Neuronal stem cell (in vitro differentiated cells): ENCODE data around the gene LKAAEAR1.

Source experiments
- DNase-seq: peaks from one replicate; pipeline ENCODE4 v3.0.0-alpha.2; 2013; ENCODE audit warnings: low spot score
- H2AFZ ChIP-seq: one replicate; pipeline ENCODE4 v1.6.1; 2013; ENCODE audit warnings: mild to moderate bottlenecking, low read length, inconsistent platforms
- H2AK5ac ChIP-seq: 2 replicates; pipeline ENCODE4 v1.6.1; 2013; ENCODE audit warnings: low read depth, mild to moderate bottlenecking, inconsistent platforms, low read length, moderate library complexity, mixed read lengths
- H2BK120ac ChIP-seq: 2 replicates; pipeline ENCODE4 v1.6.1; 2013; ENCODE audit warnings: low read depth, mild to moderate bottlenecking, inconsistent platforms, low read length, moderate library complexity, mixed read lengths
- H2BK12ac ChIP-seq: one replicate; pipeline ENCODE4 v1.6.1; 2013; ENCODE audit warnings: low read length, inconsistent platforms
- H2BK15ac ChIP-seq: 2 replicates; pipeline ENCODE4 v1.6.1; 2013; ENCODE audit warnings: mild to moderate bottlenecking, low read length, inconsistent platforms, mixed read lengths
- H2BK5ac ChIP-seq: one replicate; pipeline ENCODE4 v1.6.1; 2013; ENCODE audit warnings: inconsistent platforms, mild to moderate bottlenecking, low read length, moderate library complexity
- H3K14ac ChIP-seq: one replicate; pipeline ENCODE4 v1.6.1; 2013; ENCODE audit warnings: low read length, inconsistent platforms
- H3K18ac ChIP-seq: 2 replicates; pipeline ENCODE4 v1.6.1; 2013; ENCODE audit warnings: low read length, inconsistent platforms
- H3K23ac ChIP-seq: 2 replicates; pipeline ENCODE4 v1.6.1; 2013; ENCODE audit warnings: low read depth, mild to moderate bottlenecking, mixed read lengths, low read length, inconsistent platforms; ENCODE audit not compliant: poor library complexity
- H3K27ac ChIP-seq: replicated peaks from 3 replicates; pipeline ENCODE4 v1.5.1; 2013; ENCODE audit warnings: low read length, inconsistent platforms
- H3K27me3 ChIP-seq, 3 experiments: 2 replicates each; pipeline ENCODE4 v1.6.1; 2013; ENCODE audit warnings: low read length in 3 of 3, mild to moderate bottlenecking in 2 of 3, inconsistent platforms in 1 of 3, low read depth in 1 of 3, mixed read lengths in 1 of 3, moderate library complexity in 1 of 3; ENCODE audit not compliant: control insufficient read depth in 3 of 3, insufficient read depth in 3 of 3
- H3K36me3 ChIP-seq, 2 donors: replicated peaks in 1 of 2; 2 replicates each; pipeline ENCODE4 v1.6.1; 2013; ENCODE audit warnings: low read length in 2 of 2; ENCODE audit not compliant: control insufficient read depth in 2 of 2, insufficient read depth in 2 of 2
- H3K4ac ChIP-seq: 2 replicates; pipeline ENCODE4 v1.6.1; 2013; ENCODE audit warnings: inconsistent platforms, mild to moderate bottlenecking, low read length, moderate library complexity
- H3K4me1 ChIP-seq, 2 donors: 1 replicate in 1 of 2; 2 replicates in 1 of 2; pipeline ENCODE4 v1.6.1; 2013; ENCODE audit warnings: low read length in 2 of 2, low read depth in 1 of 2; ENCODE audit not compliant: control insufficient read depth in 2 of 2, insufficient read depth in 1 of 2
- H3K4me2 ChIP-seq: one replicate; pipeline ENCODE4 v1.6.1; 2013; ENCODE audit warnings: mild to moderate bottlenecking, low read length, inconsistent platforms; ENCODE audit not compliant: insufficient read depth, poor library complexity, severe bottlenecking
- H3K4me3 ChIP-seq, 2 donors: 2 replicates each; pipeline ENCODE4 v1.5.1; 2013; ENCODE audit warnings: low read length in 2 of 2, mild to moderate bottlenecking in 2 of 2, inconsistent platforms in 1 of 2, moderate library complexity in 1 of 2
- H3K79me1 ChIP-seq: one replicate; pipeline ENCODE4 v1.6.1; 2013; ENCODE audit warnings: low read depth, mild to moderate bottlenecking, inconsistent platforms, low read length, moderate library complexity
- H3K9ac ChIP-seq: one replicate; pipeline ENCODE4 v1.6.1; 2013; ENCODE audit warnings: mild to moderate bottlenecking, low read depth, low read length, inconsistent platforms; ENCODE audit not compliant: poor library complexity
- H3K9me3 ChIP-seq, 2 donors: replicated peaks in 1 of 2; 2 replicates each; pipeline versions ENCODE3 to v1.6.1; 2013; ENCODE audit warnings: low read length in 2 of 2, mild to moderate bottlenecking in 2 of 2, inconsistent platforms in 1 of 2, low read depth in 1 of 2, mixed read lengths in 1 of 2, moderate library complexity in 1 of 2; ENCODE audit not compliant: control insufficient read depth in 2 of 2, insufficient read depth in 1 of 2
- H4K8ac ChIP-seq: one replicate; pipeline ENCODE4 v1.6.1; 2013; ENCODE audit warnings: low read depth, mild to moderate bottlenecking, inconsistent platforms, low read length, moderate library complexity
- H4K91ac ChIP-seq: one replicate; pipeline ENCODE4 v1.6.1; 2013; ENCODE audit warnings: low read length, low read depth, mild to moderate bottlenecking, inconsistent platforms; ENCODE audit not compliant: poor library complexity
- WGBS, 2 donors: extraction: QIAGEN DNeasy Blood & Tissue Kit; methylation state at CpG; one replicate each; pipeline ENCODE4 v1.1.7; 2013; ENCODE audit warnings: missing lambda C conversion rate in 2 of 2, mixed read lengths in 1 of 2; ENCODE audit not compliant: insufficient read length in 2 of 2, insufficient replicate concordance in 1 of 2; ENCODE audit errors: extremely low coverage in 2 of 2; 5-methylcytosine and 5-hydroxymethylcytosine counted together

Gene LKAAEAR1

DNA sequence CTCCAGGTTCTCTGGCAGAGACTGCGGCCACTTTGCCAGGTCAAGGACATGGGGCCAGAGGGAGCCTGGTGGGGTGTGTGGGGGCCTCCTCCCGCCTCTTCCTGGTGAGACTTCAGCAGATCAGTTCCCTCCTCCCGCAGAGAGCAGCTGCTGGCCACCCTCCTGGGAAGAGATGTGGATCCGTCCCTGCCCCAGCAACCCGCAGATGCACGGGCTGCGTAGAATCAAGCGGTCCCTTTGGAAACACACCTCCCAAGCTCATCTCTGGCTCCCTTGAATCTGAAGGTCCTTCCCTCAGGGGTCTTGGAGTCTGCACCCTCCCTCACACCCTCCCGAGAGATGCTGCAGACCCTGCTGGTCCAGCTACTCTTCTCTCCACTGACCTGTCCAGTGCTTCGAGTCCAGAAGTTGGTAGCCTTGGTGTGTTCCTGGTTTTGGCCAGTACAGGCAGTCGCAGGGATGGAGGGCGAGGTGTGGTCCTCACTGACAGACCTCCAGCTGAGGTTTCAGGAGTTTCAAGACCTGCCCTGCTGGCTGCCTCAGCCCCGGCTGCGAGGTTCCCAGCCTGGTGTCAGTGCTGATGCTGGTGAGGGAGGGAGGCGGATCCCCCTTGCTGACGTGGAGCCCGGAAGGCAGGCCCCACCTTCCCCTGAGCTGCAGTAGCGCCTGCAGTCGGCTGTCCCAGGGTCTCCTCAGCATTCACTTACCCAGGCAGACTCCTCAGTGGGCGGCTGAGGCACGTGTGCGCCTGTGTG lies 23.0 kb upstream of the LKAAEAR1 start, which contains the start of gene NPBWR2:
Gene NPBWR2 (minus strand): TSS at position 585 of the 755 bp plus-strand sequence. CDS start 734 bp downstream, outside the sequence.
- peaks cover 0 to 2% of the 10 kb centered on the region in 2 donors for H3K4me1 ChIP-seq
- no peak within 1 kb of the TSS for H2BK5ac ChIP-seq
- H3K18ac ChIP-seq = peak within 1 kb of the TSS; percentile 72
- H4K91ac ChIP-seq = no peak within 1 kb of the TSS
- DNase-seq = no peak
- peak within 1 kb of the TSS; percentile 65 for H2BK15ac ChIP-seq
- H2BK120ac ChIP-seq = no peak within 1 kb of the TSS
- H3K23ac ChIP-seq = peak within 1 kb of the TSS; percentile 5
- H2AK5ac ChIP-seq = peak within 1 kb of the TSS; percentile 46
- H4K8ac ChIP-seq = no peak within 1 kb of the TSS
- peak within 1 kb of the TSS; percentile 47 for H3K14ac ChIP-seq
- H3K27ac ChIP-seq = no peak within 1 kb of the TSS
- no peak within 1 kb of the TSS for H3K4ac ChIP-seq
- H3K4me2 ChIP-seq = no peak within 1 kb of the TSS
- no peak within 1 kb of the TSS for H3K4me3 ChIP-seq
- H3K36me3 ChIP-seq = no peaks in the 10 kb centered on the region
- H3K27me3 ChIP-seq = peaks cover 0 to 73% (median 3%) of the 10 kb centered on the region in 3 experiments
- peak within 1 kb of the TSS; percentile 1 for H3K9ac ChIP-seq
- H3K9me3 ChIP-seq = no peaks in the 10 kb centered on the region
- peaks cover 2% of the 10 kb centered on the region for H3K79me1 ChIP-seq
- H2AFZ ChIP-seq = peak within 1 kb of the TSS; percentile 43
- no CpG with 5 or more reads among the region's 22 CpGs for WGBS, 2 donors
- H2BK12ac ChIP-seq = no peak within 1 kb of the TSS

DNA sequence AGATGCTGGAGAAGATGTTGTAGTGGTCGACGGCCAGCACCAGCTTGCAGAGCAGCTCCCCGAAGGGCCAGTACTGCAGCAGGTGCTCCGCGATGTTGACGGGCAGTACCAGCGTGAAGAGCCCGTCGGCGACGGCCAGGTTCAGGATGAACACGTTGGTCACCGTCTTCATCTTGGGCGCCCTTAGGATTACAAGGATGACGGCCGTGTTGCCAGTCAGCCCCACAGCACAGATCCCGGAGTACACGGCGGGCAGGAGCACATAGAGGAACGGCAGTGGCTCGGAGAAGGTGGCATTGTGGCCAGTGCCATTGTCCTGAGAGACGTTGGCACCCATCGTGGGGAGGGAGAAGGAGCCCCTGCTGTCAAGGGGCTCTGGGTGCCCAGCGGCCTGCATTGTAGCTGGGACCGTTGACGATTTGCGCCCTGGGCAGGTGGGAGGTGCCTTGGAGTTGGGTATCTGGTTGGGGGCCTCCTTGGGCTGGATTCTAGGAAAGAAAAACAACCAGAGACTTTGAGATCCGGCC lies 22.3 kb upstream of the LKAAEAR1 start:
- no CpG with 5 or more reads among the region's 28 CpGs for WGBS, 2 donors
- peaks cover 2% of the 10 kb centered on the region for H3K79me1 ChIP-seq
- no peaks in the 10 kb centered on the region for H3K9me3 ChIP-seq
- no peak for DNase-seq
- no peak overlapping the region for H3K4me2 ChIP-seq
- H3K4me3 ChIP-seq = no peak overlapping the region
- no peaks in the 10 kb centered on the region for H3K36me3 ChIP-seq
- H2AFZ ChIP-seq = no peak overlapping the region
- H3K23ac ChIP-seq = peak overlapping the region; percentile 0
- H3K14ac ChIP-seq = peak overlapping the region; percentile 47
- H4K8ac ChIP-seq = no peak overlapping the region
- no peak overlapping the region for H3K27ac ChIP-seq
- H3K27me3 ChIP-seq = peaks cover 0 to 73% (median 3%) of the 10 kb centered on the region in 3 experiments
- H3K9ac ChIP-seq = peak overlapping the region; percentile 1
- no peak overlapping the region for H2BK5ac ChIP-seq
- H3K4ac ChIP-seq = no peak overlapping the region
- H2BK120ac ChIP-seq = no peak overlapping the region
- peak overlapping the region; percentile 46 for H2AK5ac ChIP-seq
- no peak overlapping the region for H4K91ac ChIP-seq
- H3K18ac ChIP-seq = peak overlapping the region; percentile 72
- H2BK15ac ChIP-seq = peak overlapping the region; percentile 65
- peaks cover 0 to 5% of the 10 kb centered on the region in 2 donors for H3K4me1 ChIP-seq
- no peak overlapping the region for H2BK12ac ChIP-seq

DNA sequence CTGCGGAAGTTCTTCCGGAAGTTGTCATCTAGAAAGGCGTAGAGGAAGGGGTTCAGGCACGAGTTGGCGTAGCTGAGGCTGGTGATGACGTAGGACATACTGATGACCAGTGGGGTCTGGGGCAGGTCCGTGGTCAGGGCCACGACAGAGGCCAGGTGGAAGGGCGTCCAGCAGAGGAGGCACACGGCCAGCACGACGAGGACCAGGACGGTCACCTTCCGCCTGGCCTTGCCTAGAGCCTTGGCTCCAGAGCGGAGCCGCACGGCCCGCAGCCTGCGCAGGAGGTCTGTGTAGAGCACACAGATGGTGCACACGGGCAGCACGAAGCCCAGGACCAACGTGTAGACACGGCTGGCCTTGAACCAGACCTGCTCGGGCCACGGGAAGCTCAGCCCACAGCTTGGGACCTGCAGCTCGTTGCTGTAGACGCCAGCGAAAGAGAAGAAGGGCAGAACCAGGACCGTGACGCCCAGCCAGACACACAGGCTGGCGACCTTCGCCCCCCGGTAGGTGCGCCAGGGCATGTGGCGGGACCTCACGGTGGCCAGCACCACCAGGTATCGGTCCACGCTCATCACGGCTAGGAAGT lies 21.7 kb upstream of the LKAAEAR1 start:
- H4K8ac ChIP-seq = no peak overlapping the region
- H4K91ac ChIP-seq = no peak overlapping the region
- H3K27ac ChIP-seq = no peak overlapping the region
- H3K14ac ChIP-seq = no peak overlapping the region
- no peak overlapping the region for H2AK5ac ChIP-seq
- no peak overlapping the region for H3K18ac ChIP-seq
- H3K9me3 ChIP-seq = no peaks in the 10 kb centered on the region
- H3K9ac ChIP-seq = peak overlapping the region; percentile 1
- no CpG with 5 or more reads among the region's 39 CpGs for WGBS, 2 donors
- peaks cover 0 to 5% of the 10 kb centered on the region in 2 donors for H3K4me1 ChIP-seq
- H2BK5ac ChIP-seq = no peak overlapping the region
- H3K4me3 ChIP-seq = peak overlapping the region in 1 of 2 donors; percentile 7
- peaks cover 0 to 77% (median 7%) of the 10 kb centered on the region in 3 experiments for H3K27me3 ChIP-seq
- H2BK12ac ChIP-seq = no peak overlapping the region
- no peak overlapping the region for H3K4me2 ChIP-seq
- H2BK15ac ChIP-seq = no peak overlapping the region
- no peak overlapping the region for H2BK120ac ChIP-seq
- H3K23ac ChIP-seq = peak overlapping the region; percentile 0
- no peaks in the 10 kb centered on the region for H3K36me3 ChIP-seq
- H3K79me1 ChIP-seq = peaks cover 2% of the 10 kb centered on the region
- no peak for DNase-seq
- no peak overlapping the region for H2AFZ ChIP-seq
- no peak overlapping the region for H3K4ac ChIP-seq
